ENCODE results near the gene CARM1.
"Not testable (repeated sequence)": the region's sequence is repeated elsewhere in the genome, so short reads cannot be mapped to it uniquely, and the experiment has no call there.

CARM1 gene

DNA sequence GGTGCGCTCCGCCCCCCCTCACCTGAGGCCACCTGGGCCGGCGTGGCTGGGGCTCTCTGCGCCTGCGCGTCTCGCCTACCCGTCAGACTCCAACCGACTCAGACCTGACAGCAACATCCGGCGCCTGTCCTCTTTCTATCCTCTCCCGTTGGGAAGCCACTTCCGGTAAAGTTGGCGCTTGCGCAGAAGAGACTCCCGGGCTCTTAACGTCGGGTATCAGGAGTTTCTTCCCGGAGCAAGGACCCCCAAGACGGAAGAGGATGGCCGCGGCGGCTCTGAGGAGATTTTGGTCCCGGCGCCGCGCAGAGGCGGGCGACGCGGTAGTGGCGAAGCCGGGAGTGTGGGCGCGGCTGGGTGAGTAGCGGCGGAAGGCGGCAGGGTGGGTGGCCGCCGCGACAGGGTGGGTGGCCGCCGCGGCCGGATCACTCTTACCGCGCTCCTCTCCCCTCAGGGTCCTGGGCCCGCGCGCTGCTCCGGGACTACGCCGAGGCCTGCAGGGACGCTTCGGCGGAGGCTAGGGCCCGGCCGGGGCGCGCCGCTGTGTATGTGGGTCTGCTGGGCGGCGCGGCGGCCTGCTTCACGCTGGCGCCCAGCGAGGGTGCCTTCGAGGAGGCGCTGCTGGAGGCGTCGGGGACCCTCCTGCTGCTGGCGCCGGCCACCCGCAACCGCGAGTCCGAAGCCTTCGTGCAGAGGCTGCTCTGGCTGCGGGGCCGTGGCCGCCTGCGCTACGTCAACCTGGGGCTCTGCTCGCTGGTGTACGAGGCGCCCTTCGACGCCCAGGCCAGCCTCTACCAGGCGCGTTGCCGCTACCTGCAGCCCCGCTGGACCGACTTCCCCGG, 57.4 kb downstream of the CARM1 start, which contains the start of the genes TIMM29 and YIPF2:
Gene TIMM29, plus strand, starts transcription at position 249 of the 839 bp plus-strand sequence. Its CDS starts 12 bp downstream, at position 261.
Gene YIPF2, minus strand, starts transcription at position 77 of the 839 bp plus-strand sequence. CDS start 229 bp downstream, outside the sequence.
- DNase-seq (ENCODE audit: low spot score) = peak; percentile 98

DNA sequence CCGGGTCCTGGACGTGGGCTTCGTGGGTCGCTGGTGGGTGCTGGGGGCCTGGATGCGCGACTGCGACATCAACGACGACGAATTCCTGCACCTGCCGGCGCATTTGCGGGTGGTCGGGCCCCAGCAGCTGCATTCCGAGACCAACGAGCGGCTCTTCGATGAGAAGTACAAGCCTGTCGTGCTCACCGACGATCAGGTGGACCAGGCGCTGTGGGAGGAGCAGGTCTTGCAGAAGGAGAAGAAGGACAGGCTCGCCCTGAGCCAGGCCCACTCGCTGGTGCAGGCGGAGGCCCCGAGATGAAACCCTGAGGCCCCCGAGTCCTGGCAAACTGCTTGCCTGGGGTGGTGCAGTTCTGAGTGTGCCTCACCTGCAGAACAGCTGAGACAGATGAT, 58.0 kb downstream of the CARM1 start:
- DNase-seq (ENCODE audit: low spot score) = no peak

DNA sequence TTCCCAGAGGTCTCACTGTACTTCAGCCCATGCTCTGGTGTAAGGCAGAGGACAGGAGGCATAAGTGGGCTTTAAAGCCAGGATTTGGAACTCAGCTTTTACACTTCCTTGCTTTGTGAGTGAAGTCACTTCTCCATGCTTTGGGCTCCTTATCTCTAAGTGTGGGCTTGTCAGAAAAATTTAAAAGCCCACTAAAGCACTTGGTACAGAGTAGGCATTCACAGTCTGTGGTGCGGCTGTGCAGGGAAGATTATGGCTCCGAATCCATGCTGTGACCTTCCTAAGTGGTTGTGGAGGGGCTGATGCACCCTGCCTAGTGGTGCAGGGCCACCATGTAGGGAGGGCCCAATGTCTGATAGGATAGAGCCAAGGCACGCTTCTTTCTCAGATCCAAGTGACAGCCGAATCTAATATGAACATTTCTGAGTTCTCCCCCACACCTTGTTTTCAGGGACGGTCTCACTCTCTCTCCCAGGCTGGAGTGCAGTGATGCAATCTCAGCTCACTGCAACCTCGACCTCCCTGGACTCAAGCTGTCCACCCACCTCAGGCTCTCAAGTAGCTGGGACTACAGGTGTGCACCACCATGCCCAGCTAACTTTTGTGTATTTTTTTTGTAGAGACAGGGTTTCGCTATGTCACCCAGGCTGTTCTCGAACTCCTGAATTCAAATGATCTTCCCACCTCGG, 64.2 kb downstream of the CARM1 start:
- no peak for DNase-seq (ENCODE audit: low spot score)

DNA sequence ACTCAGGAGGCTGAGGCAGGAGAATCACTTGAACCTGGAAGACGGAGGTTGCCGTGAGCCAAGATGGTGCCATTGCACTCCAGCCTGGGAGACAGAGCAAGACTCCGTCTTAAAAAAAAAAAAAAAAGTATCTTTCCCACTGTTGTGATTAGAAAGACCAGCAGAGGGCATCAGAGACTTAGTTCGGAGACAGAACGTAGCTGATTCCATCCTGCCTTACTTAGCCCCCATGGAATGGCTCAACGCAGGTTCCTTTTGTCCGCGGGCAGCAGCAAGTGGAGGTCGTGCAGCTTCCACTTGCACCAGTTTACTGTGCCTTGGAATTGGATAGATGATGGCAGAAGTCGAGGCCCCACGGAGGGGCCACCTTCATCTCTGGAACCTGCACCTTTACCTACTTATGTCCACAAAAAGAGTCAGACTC, 65.3 kb downstream of the CARM1 start:
- DNase-seq (ENCODE audit: low spot score) = peak; percentile 63

DNA sequence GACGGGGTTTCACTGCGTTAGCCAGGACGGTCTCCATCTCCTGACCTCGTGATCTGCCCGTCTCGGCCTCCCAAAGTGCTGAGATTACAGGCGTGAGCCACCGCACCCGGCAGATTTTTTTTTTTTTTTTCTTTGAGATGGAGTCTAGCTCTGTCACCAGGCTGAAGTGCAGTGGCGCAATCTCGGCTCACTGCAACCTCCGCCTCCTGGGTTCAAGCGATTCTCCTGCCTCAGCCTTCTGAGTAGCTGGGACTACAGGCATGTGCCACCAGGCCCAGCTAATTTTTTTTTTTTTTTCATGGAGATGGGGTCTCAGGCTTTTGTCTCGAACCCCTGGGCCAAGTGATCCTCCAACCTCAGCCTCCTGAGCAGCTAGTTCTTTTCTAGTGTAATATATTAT, 70.3 kb downstream of the CARM1 start:
- DNase-seq (ENCODE audit: low spot score) = not testable (repeated sequence)

DNA sequence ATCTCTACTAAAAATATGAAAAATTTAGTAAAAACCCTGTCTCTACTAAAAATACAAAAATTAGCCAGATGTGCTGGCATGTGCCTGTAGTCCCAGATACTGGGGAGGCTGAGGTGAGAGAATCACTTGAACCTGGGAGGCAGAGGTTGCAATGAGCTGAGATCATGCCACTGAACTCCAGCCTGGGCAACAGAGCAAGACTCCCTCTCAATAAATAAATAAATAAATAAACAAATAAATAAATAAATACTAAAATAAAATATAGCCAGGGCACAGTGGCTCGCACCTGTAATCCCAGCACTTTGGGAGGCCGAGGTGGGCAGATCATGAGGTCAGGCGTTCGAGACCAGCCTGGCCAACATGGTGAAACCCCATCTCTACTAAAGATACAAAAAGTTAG, 72.1 kb downstream of the CARM1 start:
- not testable (repeated sequence) for DNase-seq (ENCODE audit: low spot score)

DNA sequence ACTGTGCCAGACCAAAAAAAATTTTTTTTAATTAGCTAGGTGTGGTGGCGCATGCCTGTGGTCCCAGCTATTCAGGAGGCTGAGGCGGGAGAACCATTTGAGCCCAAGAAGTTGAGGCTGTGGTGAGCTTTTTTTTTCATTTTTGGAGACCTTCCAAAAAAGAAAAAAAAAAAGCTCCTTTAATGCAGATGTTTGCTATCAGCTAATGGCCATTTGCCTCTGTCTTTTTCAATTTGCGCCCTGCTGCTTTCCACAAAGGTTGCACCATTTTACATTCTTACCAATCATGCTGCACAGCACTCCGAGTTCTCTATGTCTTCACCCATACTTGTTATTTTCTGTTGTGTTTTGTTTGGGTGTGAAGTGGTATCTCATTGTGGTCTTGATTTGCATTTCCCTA, 73.9 kb downstream of the CARM1 start:
- DNase-seq (ENCODE audit: low spot score) = no peak

DNA sequence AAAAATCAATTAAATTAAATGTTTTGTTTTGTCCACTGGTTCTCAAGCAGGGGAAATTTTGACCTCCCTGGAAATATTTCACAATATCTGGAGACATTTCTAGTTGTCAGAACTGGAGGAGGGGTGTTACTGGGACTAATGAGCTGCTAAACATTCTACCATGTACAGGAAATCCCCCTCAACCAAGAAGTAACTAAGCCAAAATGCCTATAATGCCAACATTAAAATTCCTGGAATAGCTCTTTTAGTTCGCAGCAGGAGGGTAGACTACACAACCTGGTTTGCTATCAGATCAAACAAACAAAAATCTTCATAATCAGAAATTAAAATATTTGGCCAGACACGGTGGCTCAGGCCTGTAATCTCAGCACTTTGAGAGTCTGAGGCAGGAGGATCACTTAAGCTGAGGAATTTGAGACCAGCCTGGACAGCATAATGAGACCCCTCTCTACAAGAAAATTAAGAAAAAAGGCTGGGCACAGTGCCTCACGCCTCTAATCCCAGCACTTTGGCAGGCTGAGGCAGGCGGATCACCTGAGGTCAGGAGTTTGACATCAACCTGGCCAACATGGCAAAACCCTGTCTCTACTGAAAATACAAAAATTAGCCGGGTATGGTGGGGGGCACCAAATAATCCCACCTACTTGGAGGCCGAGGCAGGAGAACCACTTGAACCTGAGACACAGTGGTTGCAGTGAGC, 75.8 kb downstream of the CARM1 start:
- DNase-seq (ENCODE audit: low spot score) = no peak

DNA sequence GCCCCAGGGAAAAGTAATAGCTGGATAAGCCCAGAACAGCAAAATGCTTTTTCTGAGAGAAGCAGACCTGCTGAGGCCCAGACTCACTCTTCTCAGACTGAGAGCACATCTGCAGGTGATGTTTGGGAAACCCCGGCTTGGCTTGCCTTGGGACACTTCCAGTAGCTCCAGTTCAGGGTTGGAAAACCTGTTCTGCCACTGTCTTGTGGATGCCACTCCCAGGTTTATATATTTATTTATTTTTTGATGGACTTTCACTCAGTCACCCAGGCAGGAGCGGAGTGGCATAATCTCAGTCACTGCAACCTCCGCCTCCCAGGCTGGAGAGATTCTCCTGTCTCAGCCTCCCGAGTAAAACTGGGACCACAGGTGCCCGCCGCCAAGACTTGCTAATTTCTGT, 81.5 kb downstream of the CARM1 start:
- no peak for DNase-seq (ENCODE audit: low spot score)

DNA sequence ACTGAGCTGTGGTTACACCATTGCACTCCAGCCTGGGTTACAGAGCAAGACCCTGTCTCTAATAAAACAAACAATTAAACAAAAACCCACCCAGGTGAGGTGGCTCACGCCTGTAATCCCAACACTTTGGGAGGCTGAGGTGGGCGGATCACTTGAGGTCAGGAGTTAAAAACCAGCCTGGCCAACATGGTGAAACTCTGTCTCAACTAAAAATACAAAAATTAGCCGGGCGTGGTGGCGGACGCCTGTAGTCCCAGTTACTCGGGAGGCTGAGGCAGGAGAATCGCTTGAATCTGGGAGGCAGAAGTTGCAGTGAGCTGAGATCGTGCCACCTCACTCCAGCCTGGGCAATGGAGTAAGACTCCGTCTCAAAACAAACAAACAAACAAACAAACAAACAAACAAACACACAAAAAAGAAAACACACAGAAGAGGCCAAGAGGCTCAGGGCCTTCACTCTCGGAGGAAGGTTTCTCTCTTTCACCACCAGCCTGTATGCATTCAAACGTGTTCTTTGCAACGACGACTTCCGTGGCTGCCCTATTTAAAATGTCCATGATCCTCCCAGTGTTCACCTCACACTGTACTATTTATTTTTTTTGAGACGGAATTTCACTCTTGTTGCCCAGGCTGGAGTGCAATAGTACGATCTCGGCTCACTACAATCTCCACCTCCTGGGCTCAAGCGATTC, 88.1 kb downstream of the CARM1 start:
- not testable (repeated sequence) for DNase-seq (ENCODE audit: low spot score)

DNA sequence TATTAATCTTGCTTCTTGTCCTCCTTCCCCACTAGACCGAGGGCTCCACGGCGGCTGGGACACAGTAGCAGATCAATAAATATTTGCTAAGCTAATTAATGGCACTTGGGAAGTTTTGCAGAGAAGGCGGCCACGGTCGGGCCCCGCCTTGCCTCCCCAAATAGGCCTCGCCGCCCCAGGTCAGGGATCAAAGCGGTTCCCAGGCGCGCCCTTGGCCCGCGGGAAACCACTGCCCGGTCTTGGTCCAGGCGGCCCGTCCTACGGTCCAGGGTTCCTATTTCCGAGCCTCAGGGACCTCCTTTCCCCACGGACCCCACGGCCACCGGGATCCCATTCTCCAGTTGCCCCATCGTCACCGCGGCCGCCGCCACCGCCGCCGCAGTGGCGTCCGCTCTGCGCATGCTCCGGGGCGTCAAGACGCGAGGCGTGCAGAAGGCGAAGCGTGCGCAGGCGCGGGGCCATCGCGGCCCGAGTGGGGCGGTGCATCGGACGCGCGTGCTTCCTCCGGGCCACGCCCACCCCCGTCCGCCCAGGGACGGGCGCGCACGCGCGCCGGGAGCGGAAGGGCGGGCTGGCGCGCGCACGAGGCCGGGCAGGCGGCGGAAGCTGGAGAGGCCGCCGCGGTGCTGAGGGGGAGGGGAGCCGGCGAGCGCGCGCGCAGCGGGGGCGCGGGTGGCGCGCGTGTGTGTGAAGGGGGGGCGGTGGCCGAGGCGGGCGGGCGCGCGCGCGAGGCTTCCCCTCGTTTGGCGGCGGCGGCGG, 89.1 kb downstream of the CARM1 start, which contains the start of gene SMARCA4:
Gene SMARCA4, plus strand, starts transcription at position 717 of the 759 bp plus-strand sequence. CDS start 23,122 bp downstream, outside the sequence.
- peak; percentile 98 for DNase-seq (ENCODE audit: low spot score)

DNA sequence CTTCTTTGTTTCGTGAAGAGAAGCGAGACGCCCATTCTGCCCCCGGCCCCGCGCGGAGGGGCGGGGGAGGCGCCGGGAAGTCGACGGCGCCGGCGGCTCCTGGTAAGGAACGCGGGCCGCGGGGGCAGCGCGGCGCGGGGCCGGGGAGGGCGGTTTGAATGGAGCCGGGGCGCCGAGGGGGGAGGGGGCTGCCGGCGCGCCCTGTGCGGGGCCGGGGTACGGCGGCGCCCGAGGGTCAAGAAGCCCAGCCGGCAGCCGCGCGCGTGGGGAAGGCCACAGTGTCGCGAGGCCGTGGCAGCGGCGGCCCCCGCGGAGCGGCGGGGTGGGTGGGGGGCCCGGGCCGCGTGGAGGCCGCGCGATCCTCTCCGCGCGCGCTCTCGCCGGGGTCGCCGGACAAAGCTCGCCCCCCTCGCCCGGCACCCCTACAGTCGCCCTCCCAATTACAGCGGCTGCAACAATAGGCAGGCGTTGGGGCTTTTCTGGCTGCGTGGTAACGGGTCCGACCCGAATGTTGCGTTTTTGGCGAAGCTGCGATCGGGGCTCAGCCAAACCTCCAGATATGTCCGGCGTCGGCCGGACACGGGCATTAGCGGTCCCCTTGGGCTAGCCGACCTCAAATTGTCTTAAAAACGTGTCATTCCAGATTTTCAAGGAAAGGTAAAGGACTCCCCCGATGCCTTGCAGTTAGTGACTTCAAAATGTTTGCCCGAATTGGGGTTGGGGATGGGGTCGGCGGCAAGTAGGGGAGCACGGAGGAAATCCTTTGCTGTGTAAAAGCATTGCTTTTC, 89.9 kb downstream of the CARM1 start:
- DNase-seq (ENCODE audit: low spot score) = no peak

DNA sequence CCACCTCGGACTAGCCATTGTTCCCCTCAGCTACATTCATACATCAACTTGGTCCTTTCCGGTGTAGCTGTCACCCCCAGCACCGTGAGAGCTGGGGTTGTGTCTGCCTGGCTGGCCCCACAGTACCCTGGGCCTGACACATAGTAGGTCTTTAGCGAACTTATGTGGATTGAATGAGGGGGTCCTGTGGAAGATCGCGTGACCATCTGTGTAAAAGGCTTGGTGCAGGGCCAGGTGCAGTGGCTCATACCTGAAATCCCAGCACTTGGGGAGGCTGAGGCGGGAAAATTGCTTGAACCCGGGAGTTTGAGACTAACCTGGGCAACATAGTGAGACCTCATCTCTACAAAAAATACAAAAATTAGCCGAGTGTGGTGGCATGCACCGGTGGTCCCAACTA, 91.5 kb downstream of the CARM1 start:
- no peak for DNase-seq (ENCODE audit: low spot score)

DNA sequence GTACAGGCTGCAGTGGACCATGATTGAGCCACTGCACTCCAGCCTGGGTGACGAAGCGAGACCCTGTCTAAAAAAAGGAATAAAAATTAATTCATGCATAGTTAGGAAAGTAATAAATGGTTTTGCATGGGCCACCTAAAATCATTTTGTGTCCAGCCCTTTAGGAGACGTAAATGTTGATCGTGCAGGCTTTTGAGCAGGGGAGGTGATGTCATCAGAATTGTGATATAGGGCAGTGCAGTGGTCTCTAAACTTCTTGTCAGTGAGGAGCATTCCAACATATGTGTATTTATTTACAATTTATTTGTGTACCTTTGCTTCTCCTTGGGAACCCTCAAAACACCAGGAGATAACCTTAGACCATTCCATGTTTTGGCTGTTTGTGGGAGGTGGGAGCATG, 92.5 kb downstream of the CARM1 start:
- no peak for DNase-seq (ENCODE audit: low spot score)

DNA sequence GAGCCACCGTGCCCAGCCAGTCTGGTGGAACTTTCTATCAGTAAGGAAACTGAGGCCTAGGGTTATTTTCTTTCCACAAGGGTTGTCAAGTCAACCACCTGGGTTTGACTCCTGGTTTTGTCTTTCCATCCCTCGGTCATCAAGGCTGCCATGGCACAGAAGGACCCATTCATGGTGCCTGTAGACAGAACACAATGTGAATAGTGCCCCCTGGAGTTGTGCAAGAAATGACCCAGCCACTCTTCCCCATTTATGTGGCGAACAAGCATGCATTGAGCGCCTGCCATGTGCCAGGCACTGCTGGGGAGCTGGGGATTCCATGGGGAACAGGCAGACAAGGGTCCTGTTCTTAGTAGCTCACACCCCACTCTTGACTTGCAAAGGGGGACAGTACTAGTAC, 93.5 kb downstream of the CARM1 start:
- no peak for DNase-seq (ENCODE audit: low spot score)

DNA sequence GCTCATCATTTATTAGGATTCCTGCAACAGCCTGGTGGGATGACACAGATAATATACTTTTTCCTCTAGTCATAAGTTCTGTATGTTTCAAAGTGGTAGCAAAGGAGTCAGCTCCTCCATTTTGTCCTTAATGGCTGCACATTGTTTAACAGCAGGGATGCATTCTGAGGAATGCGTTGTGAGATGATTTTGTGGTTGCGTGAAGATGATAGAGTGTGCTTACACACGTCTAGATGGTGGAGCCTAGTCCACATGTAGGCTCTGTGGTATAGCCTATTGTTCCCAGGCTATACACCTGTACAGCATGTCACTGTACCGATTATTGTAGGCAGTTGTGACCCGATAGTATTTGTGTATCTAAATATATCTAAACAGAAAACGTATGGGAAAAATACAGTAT, 94.0 kb downstream of the CARM1 start:
- DNase-seq (ENCODE audit: low spot score) = no peak

DNA sequence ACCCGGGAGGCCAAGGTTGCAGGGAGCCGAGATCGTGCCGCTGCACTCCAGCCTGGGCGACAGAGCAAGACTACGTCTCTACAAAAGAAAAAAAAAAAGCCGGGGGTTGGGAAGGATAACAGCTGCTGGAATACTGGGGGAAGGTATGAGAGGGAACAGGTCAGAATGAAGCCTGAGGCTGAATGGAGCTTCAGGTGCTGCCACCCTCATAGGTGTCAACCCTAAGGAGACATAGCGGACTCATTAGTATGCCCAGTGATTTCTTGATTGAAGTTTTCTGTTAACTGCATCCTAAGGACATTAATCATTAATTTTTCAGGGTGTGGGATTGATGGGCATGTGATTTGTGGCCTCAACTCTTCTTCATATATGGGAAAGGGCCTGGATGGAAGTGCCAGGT, 95.5 kb downstream of the CARM1 start:
- no peak for DNase-seq (ENCODE audit: low spot score)

DNA sequence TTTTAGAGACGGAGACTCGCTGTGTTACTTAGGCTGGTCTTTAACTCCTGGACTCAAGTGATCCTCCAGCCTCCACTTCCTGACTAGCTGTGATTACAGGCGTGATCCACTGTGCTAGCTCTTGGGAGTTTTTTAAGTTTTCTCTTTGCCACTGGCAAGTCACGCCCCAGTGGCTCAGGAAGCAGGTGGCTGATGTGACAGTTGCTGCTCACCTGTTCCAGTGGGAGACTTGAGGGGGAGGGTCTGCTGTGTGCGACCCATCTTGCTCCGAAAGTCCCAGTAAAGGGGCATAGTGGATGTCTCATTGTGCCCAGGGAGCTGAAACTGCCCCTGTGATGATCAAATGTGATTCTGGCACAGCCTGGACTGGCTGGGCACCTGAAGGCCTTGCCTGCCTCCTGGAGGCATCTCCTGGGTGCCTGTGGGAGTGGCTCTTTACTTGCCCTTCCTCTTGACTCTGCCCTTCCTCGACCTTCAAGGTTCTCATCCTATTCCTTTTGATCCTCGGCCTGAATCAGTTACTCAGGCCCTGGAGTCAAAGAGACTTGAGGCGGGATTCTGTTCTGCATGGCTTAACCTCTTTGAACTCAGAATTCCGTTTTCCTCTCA, 97.3 kb downstream of the CARM1 start:
- DNase-seq (ENCODE audit: low spot score) = no peak

DNA sequence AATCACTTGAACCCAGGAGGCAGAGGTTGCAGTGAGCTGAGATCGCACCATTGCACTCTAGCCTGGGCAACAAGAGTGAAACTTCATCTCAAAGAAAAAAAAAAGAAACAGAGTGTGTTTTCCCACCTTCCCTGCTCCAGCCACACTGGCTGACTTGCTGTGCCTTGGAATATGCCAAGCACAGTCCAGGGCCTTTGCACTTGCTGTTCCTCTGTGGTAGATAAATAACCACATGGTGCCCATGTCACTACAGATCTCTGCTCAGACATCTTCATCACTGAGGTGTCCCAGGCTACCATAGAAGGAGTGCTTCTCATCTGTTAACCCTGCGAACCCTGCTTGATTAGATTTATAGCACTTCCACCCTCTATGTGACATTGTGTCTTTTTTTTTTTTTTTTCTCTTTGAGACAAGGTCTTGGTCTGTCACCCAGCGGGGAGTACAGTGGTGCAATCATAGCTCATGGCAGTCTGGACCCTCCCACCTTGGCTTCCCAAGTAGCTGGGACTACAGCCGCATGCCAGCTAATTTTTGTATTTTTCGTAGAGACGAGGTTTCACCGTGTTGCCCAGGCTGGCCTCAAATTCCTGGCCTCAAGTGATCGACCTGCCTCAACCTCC, 99.9 kb downstream of the CARM1 start:
- DNase-seq (ENCODE audit: low spot score) = no peak
